Measurements from ENCODE around the gene TSPAN14. TPM values are rescaled to one million over a fixed set of nuclear protein-coding genes. Genes with fewer than 3 reads are reported as not detected.
A peak's percentile ranks its signal among the peaks of the same experiment; 100 is the strongest.

The TSPAN14 gene
- total RNA-seq, 2 experiments from 2014 or later, result 98.8 to 112 TPM

DNA sequence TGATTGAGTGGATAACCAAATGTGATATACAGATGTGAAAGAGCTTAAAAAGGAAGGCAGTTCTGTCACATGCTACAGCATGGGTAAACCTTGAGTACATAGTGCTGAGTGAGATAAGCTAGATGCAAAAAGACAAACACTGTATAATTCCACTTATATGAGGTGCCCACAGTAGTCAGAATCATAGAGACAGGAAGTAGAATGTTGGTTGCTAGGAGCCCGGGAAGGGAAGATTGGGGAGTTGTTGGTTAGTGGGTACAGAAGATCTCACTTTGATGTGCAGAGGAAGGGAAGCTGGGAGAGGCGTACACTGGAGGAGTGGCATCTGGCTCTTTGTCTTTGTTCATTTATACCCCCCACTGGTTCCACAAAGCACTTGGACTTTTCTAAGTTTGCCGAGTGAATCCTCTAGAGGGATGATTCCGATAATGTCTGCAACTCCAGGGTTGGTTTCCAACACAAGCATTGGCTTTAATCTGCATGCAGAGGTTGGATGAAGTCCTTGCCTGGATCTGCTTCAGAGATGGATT, 39.5 kb downstream of the TSPAN14 start:
- peak overlapping the region; percentile 65 for H3K4me3 Mint-ChIP-seq
- peak overlapping the region; percentile 84 for H3K27ac Mint-ChIP-seq
- no peaks in the 10 kb centered on the region for H3K27me3 Mint-ChIP-seq
- POLR2A ChIA-PET, result interaction anchor here (0.6 to 1.3 kb wide), 8 partner anchors 12 to 49 kb away, joined by 3 to 6 read pairs (median 3); no protein-coding TSS in a partner anchor
- ATAC-seq (ENCODE audit: low read depth) (peak; percentile 57), DNase-seq (no peak)
- peaks cover 3% of the 10 kb centered on the region for H3K9me3 Mint-ChIP-seq
- peaks cover 93% of the 10 kb centered on the region for H3K4me1 Mint-ChIP-seq
- peaks cover 69% of the 10 kb centered on the region for H3K36me3 Mint-ChIP-seq

DNA sequence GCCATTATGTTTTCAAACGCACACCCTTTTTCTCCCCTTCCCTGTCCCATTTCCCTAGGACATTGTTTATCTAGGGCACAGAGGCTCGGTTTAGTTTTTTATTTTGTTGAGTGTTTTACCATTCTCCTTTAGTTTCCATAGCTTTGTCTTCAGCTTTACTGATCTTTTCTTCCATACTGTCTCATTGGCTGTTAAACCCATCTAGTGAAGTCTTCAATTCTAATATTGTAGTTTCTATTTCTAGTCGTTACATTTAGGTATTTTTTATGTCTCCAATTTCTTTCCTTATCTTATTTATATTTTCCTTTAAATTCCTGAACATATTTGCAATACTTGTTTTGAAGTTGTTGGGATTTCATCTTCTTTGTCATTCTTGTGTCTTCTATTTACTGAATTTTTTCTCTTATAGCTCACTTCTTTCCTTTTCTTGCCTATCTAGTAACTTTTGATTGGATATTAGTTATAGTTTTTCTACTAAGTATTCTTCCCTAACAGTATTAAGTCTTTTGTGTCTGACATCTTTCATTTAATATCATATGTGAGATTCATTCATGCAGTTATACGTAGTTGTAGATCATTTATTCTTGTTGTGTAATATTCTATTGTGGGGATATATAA, 42.6 kb downstream of the TSPAN14 start:
- Mint-ChIP-seq H3K27me3 (no peaks in the 10 kb centered on the region), H3K27ac (peak overlapping the region; percentile 6), H3K4me1 (peaks cover 87% of the 10 kb centered on the region), H3K9me3 (peaks cover 3% of the 10 kb centered on the region), H3K36me3 (peaks cover 44% of the 10 kb centered on the region), H3K4me3 (no peak overlapping the region)
- DNase-seq (no peak), ATAC-seq (ENCODE audit: low read depth) (no peak)
- POLR2A ChIA-PET, result interaction anchor here (0.8 to 3.6 kb wide), 4 partner anchors 9 to 52 kb away, joined by 3 to 38 read pairs (median 4); no protein-coding TSS in a partner anchor

DNA sequence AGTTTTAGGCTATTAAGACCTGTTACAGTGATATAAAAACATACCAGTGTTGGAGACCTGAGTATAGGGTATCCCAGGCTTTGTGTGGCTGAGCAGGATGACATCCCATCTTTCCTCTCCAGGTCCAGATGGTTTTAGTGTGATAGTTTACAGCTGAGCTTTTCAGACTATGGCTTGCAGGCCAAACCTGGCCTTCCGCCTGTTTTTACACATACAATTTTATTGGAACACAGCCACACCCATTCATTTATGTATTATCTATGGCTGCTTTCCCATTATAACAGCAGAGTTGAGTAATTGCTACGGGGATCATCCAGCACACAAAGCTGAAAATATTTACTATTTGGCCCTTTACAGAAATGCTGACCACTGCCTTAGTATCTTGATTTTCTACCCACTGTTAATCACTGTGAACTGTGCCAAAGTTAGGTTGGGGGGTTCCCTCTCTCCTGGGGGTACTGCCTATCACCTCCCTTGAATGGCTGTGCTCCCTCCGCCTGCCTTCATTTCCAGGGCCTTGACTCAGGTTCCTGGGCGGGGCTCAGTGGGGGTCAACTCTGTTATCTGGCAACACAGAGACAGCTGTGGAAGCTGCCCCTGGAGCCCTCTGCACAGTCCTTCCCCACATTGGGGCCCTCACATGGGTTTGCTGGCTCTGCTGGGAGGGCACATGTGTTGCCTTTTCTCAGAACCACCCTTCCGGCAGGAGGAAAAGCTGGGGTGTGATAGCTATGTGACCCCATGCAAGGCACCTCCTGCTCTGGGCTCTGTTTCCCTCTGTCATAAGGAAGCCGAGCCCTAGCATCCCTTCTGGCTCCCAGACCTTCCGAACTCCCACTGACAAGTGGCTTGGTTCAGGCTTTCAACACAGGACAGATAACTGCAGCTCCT, 43.3 kb downstream of the TSPAN14 start:
- POLR2A ChIA-PET, result interaction anchor here (0.8 to 3.6 kb wide), 12 partner anchors 10 to 53 kb away, joined by 3 to 38 read pairs (median 6); partner anchors contain the start of gene TSPAN14
- H3K36me3 Mint-ChIP-seq, result peaks cover 44% of the 10 kb centered on the region
- H3K4me1 Mint-ChIP-seq, result peaks cover 88% of the 10 kb centered on the region
- H3K27ac Mint-ChIP-seq, result peak overlapping the region; percentile 91
- peaks cover 3% of the 10 kb centered on the region for H3K9me3 Mint-ChIP-seq
- DNase-seq (no peak), ATAC-seq (ENCODE audit: low read depth) (peak; percentile 46)
- H3K4me3 Mint-ChIP-seq, result peak overlapping the region; percentile 77
- H3K27me3 Mint-ChIP-seq, result no peaks in the 10 kb centered on the region

DNA sequence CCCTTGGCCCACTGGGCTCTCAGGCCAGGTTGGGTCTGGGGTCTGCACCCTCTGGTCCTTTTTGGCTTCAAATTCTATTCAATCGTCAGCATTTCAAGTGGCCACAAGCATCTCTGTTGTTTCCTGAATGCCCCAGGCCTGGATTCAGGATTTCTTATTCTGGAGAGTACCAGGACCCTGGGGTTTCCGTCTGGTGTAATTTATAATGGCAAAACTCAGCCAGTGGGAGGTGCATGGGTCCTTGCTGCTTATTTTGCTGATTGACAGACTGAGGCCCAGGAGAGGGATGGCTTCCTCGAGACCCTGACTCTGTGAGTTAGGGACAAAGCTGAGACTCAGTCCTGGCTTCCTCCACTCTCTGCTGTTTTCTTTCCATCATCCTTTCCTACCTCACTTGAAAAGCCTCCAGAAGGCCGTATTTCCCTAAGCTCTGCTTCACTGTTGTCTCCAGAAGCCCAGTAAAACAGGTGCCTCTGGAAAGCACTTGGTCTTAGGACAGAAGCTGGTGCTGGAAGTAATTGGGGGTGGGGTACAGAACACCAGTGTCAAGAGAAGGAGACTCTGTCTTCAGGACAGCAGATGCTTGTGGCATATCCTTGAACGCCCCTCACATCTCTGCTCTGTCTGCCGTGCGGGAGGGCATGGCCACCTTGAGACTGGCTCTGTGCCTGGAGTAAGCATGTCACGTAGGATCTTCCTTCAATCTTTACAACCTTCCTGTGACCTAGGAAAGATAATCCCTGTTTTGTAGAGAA, 44.1 kb downstream of the TSPAN14 start:
- peak overlapping the region; percentile 77 for H3K4me3 Mint-ChIP-seq
- H3K9me3 Mint-ChIP-seq, result peaks cover 3% of the 10 kb centered on the region
- DNase-seq, result no peak
- peak; percentile 12 for ATAC-seq (ENCODE audit: low read depth)
- peaks cover 45% of the 10 kb centered on the region for H3K36me3 Mint-ChIP-seq
- peak overlapping the region; percentile 91 for H3K27ac Mint-ChIP-seq
- H3K27me3 Mint-ChIP-seq, result no peaks in the 10 kb centered on the region
- H3K4me1 Mint-ChIP-seq, result peaks cover 89% of the 10 kb centered on the region
- POLR2A ChIA-PET, result interaction anchor here (0.9 to 3.6 kb wide), 13 partner anchors 10 to 54 kb away, joined by 4 to 38 read pairs (median 7); partner anchors contain the start of gene TSPAN14

DNA sequence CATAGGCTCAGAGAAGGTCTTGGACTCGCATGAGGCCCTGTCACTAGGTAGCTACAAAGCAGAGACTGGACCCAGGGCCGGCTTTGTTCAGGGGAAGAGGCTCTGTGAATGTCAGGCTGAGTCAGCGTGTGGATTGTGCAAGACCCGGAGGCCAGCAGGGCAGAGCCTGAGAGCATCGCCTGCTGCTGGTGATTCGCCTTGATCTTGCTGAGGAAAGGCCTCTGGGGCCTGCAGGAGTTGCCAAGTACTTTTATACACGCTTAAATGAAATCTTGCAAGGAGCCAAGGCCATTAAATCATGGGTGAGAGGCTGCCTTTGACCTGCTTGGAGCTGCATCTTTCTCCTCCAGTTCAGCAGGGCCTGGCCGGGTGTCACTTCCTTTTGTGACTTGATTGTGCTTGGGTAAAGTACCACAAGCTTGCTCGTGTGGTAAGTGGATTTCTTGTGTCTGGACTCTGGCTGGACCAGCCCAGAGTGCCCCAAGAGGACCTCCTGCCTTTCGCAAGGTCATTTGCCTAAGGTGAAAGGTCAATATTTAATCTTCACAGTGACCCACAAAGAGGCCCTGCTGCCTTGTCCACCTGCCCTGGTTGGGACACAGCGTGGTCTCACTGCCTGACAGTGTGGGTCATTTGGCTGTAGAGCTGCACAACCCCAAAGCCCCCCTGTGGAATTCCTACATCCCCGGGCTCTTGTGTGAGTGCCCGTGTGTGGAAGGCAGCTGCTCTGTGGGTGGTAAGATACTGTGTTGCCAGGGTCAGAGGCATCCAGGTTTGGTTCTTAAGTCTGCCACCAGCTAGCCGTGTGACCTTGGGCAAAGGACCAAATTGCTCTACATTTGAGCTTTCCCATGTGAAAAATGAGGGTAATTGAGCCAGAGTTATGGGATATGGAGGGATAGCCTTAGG, 45.0 kb downstream of the TSPAN14 start:
- H3K4me1 Mint-ChIP-seq, result peaks cover 91% of the 10 kb centered on the region
- POLR2A ChIA-PET, result interaction anchor here (0.9 to 3.6 kb wide), 12 partner anchors 11 to 55 kb away, joined by 4 to 38 read pairs (median 8); no protein-coding TSS in a partner anchor
- peaks cover 43% of the 10 kb centered on the region for H3K36me3 Mint-ChIP-seq
- peak; percentile 54 for DNase-seq
- H3K27me3 Mint-ChIP-seq, result no peaks in the 10 kb centered on the region
- H3K9me3 Mint-ChIP-seq, result peaks cover 3% of the 10 kb centered on the region
- H3K27ac Mint-ChIP-seq, result peak overlapping the region; percentile 91
- peak overlapping the region; percentile 77 for H3K4me3 Mint-ChIP-seq
- peak; percentile 67 for ATAC-seq (ENCODE audit: low read depth)

DNA sequence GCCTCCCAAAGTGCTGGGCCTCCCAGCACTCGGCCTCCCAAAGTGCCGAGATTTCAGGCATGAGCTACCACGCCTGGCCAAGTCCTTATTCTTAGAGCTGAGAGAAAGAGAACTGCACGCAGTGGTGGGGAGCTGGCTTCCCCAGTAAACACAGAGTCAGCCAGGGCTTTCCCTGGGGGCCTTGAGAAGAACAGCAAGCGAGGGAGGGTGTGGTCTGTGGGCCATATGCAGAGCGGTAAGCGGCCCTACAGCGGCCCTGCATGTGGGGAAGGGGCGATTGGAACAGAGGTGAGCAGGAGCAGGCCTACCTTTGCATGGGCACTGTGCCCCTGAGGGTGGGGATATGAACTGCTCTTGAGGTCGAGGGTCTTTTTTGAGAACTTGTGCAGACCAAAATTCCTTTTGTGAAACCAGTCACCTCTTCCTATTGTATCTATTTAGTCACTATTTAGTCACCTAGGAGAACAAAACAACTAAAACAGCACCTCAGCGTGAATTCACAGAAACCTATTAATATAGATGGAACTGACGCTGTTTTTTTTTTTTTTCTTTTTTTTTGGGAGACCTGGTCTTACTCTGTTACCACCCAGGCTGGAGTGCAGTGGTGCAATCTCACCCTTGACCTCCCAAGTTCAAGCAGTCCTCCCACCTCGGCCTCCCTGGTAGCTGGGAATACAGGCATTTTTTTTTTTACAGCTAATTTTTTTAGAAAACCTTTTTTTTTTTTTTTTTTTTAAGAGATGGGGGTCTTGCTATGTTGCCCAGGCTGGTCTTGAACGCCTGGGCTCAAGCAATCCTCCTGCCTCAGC, 46.7 kb downstream of the TSPAN14 start:
- Mint-ChIP-seq H3K4me1 (peaks cover 91% of the 10 kb centered on the region), H3K27ac (peak overlapping the region; percentile 84), H3K4me3 (peak overlapping the region; percentile 51), H3K36me3 (peaks cover 35% of the 10 kb centered on the region), H3K27me3 (no peaks in the 10 kb centered on the region), H3K9me3 (peaks cover 3% of the 10 kb centered on the region)
- DNase-seq, result no peak
- no peak for ATAC-seq (ENCODE audit: low read depth)
- POLR2A ChIA-PET, result interaction anchor here (0.7 to 2.9 kb wide), 12 partner anchors 9 to 57 kb away, joined by 3 to 16 read pairs (median 7); no protein-coding TSS in a partner anchor

DNA sequence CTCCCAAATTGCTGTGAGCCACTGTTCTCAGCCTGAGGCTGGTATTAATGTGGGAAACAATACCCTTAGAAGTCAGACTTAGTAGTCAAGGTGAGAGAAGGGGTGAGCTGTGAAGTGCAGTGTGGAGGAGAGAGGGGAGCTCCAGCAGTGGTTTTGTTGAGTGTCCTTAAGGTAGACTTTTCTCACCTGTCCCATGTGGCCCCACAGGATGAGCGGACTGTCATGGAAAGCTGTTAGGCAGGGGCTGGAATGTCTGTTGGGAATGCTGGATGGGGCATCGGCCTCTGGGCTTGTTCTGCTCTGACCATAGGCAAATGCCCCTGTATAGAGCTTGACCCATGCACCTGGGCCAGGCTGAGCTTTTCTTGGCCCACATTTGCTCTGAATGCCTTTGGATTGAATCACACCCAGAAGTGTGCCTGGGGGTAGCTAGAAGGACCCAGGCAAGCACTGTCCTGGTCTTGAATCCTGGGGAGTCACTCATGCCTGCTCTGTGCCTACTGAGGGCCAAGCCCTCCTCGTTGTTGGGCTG, 47.3 kb downstream of the TSPAN14 start:
- POLR2A ChIA-PET, result interaction anchor here (0.9 to 2.9 kb wide), 5 partner anchors 13 to 57 kb away, joined by 3 to 13 read pairs (median 5); no protein-coding TSS in a partner anchor
- Mint-ChIP-seq H3K4me1 (peaks cover 89% of the 10 kb centered on the region), H3K36me3 (peaks cover 29% of the 10 kb centered on the region), H3K4me3 (peak overlapping the region; percentile 14), H3K27ac (peak overlapping the region; percentile 81), H3K9me3 (peaks cover 3% of the 10 kb centered on the region), H3K27me3 (no peaks in the 10 kb centered on the region)
- ATAC-seq (ENCODE audit: low read depth) (no peak), DNase-seq (no peak)

DNA sequence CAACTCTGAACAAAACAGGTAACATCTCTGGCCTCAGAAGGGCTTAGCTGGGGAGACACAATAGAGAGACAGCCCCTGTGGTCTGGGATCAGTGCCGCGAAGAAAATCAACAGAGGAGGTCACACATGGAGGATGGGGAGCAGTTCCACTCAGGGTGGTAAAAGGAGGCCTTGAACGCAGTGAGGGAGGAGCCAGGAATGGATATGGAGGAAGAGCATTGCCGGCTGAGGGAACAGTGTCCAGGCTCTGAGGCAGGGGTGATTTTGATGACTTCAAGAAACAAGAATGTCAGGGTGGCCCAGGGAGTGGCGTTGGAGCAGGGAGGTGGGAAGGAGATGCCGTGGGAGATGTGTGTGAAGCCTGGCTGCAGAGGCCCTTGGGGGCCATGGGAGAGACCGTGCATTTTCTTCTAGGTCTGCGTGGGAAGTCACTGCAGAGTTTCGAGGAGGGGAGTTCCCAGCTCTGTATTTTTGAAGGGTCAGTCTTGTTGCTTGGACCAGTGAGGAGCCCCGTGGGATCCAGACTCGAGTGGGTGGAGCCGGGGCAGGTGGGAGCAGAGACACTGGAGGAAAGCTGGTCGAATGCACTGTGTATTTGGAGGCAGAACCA, 47.9 kb downstream of the TSPAN14 start:
- DNase-seq, result no peak
- Mint-ChIP-seq H3K27me3 (no peaks in the 10 kb centered on the region), H3K4me3 (peak overlapping the region; percentile 14), H3K36me3 (peaks cover 23% of the 10 kb centered on the region), H3K9me3 (no peaks in the 10 kb centered on the region), H3K4me1 (peaks cover 83% of the 10 kb centered on the region), H3K27ac (peak overlapping the region; percentile 81)
- no peak for ATAC-seq (ENCODE audit: low read depth)
- POLR2A ChIA-PET, result interaction anchor here (0.9 to 2.9 kb wide), 6 partner anchors 14 to 58 kb away, joined by 3 to 13 read pairs (median 4); no protein-coding TSS in a partner anchor

DNA sequence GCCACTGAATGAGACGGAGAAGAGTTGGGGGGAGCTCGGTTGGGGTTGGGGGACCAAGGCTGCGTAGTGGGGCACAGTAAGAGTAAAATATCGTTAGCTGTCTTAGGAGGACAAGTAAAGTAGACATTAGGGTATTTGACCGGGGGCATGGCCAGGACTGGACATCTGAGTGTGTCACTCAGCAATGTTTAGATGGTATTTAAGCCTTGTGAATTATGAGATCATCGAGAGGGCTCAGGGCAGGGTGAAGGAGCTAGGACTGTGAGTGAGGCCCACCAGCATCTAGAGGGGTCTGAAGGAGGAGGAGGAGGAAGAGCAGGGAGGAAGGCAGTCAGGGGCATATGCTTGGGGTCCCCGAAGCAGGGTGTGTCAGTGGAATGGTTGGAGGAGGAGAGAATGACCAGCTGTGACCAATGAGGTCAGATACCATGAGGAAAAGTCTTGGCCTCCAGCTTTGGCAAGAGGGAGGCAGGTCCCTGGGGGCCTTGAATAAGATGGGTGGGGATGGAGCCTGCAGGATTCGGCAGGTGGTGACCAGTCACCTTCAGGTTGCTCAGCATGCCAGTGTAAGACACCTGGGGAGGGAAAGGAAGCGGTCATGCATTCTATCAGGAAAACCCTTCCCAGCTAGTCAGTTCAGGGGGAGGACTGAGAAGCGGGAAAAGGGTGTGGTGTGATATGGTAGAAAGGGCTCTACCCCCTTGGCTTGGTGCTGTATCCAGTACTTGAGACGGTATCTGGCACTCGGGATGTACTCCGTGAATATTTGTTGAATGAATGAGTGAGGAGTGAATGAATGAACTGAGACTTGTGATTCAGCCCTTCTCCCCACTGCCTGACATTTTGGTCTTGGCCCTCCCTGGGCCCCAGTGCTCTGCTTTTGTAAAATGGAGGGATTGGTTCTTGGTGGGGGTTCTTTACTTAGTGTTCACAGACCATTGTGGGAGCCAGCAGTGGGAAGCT, 48.8 kb downstream of the TSPAN14 start:
- DNase-seq, result no peak
- Mint-ChIP-seq H3K9me3 (no peaks in the 10 kb centered on the region), H3K27ac (peak overlapping the region; percentile 81), H3K4me3 (peak overlapping the region; percentile 4), H3K36me3 (peaks cover 19% of the 10 kb centered on the region), H3K27me3 (no peaks in the 10 kb centered on the region), H3K4me1 (peaks cover 76% of the 10 kb centered on the region)
- no peak for ATAC-seq (ENCODE audit: low read depth)
- POLR2A ChIA-PET, result interaction anchor here (0.8 to 3.5 kb wide), 5 partner anchors 15 to 59 kb away, joined by 4 to 34 read pairs (median 5); no protein-coding TSS in a partner anchor
